ENCODE results near the gene ALDH2. TPM values are rescaled to one million over a fixed set of nuclear protein-coding genes. Genes with fewer than 3 reads are reported as not detected.

The ALDH2 gene
- total RNA-seq, 1 donor: 11.9 TPM

- Histone ChIP-seq H2AFZ (ENCODE audit: low read length) (peak within 1 kb of the TSS; percentile 99), H3K4me3 (ENCODE audit: insufficient read depth, low read length) (peak within 1 kb of the TSS; percentile 97), H3K9me3 (ENCODE audit: low read depth, low read length) (no peaks in the 10 kb centered on the region), H3K27me3 (ENCODE audit: insufficient read depth, low read length) (no peaks in the 10 kb centered on the region), H3K4me1 (ENCODE audit: insufficient read depth, low read length) (peaks cover 26% of the 10 kb centered on the region), H3K27ac (ENCODE audit: low read depth, low read length) (peak within 1 kb of the TSS; percentile 85), H3K79me2 (ENCODE audit: insufficient read depth, low read length) (peaks cover 72% of the 10 kb centered on the region), H3K4me2 (ENCODE audit: insufficient read depth, low read length) (peak within 1 kb of the TSS; percentile 94), H4K20me1 (ENCODE audit: insufficient read depth, low read length) (peaks cover 18% of the 10 kb centered on the region), H3K36me3 (ENCODE audit: insufficient read depth, low read length) (peaks cover 15% of the 10 kb centered on the region)
- peak; percentile 100 for DNase-seq (ENCODE audit: insufficient read length, low spot score, missing footprints)
- no peak for TF ChIP-seq CTCF (IDR thresholded peaks at IDR 0.05; ENCODE audit: extremely low read depth, low read depth, low read length)
Measured at GRCh38 chr12:111841750-111842555, 75.2 kb downstream of the ALDH2 start, which contains the start of gene MAPKAPK5. MAPKAPK5 (plus strand) TSS chr12:111842228; CDS start chr12:111842734, 506 bp downstream.

GRCh38 chr12:111842556-111843396 lies 76.0 kb downstream of the ALDH2 start:
- peaks cover 26% of the 10 kb centered on the region for H3K4me1 ChIP-seq (ENCODE audit: insufficient read depth, low read length)
- DNase-seq (ENCODE audit: insufficient read length, low spot score, missing footprints): no peak

GRCh38 chr12:111846016-111846415 lies 79.3 kb downstream of the ALDH2 start:
- H3K4me1 ChIP-seq (ENCODE audit: insufficient read depth, low read length): peaks cover 18% of the 10 kb centered on the region
- H3K79me2 ChIP-seq (ENCODE audit: insufficient read depth, low read length): peaks cover 92% of the 10 kb centered on the region
- H4K20me1 ChIP-seq (ENCODE audit: insufficient read depth, low read length): peaks cover 17% of the 10 kb centered on the region
- peak; percentile 72 for DNase-seq (ENCODE audit: insufficient read length, low spot score, missing footprints)
- H3K9me3 ChIP-seq (ENCODE audit: low read depth, low read length): no peaks in the 10 kb centered on the region
- no peak for TF ChIP-seq CTCF (IDR thresholded peaks at IDR 0.05; ENCODE audit: extremely low read depth, low read depth, low read length)
- no peak overlapping the region for H3K4me3 ChIP-seq (ENCODE audit: insufficient read depth, low read length)
- no peak overlapping the region for H2AFZ ChIP-seq (ENCODE audit: low read length)
- peaks cover 10% of the 10 kb centered on the region for H3K36me3 ChIP-seq (ENCODE audit: insufficient read depth, low read length)
- H3K27ac ChIP-seq (ENCODE audit: low read depth, low read length): no peak overlapping the region
- no peak overlapping the region for H3K4me2 ChIP-seq (ENCODE audit: insufficient read depth, low read length)
- H3K27me3 ChIP-seq (ENCODE audit: insufficient read depth, low read length): no peaks in the 10 kb centered on the region

More at GRCh38 chr12:111842556-111843396, 76.0 kb downstream of the ALDH2 start:
- H3K79me2 ChIP-seq (ENCODE audit: insufficient read depth, low read length): peaks cover 79% of the 10 kb centered on the region
- H3K27me3 ChIP-seq (ENCODE audit: insufficient read depth, low read length): no peaks in the 10 kb centered on the region
- peak overlapping the region; percentile 97 for H3K4me3 ChIP-seq (ENCODE audit: insufficient read depth, low read length)
- peaks cover 15% of the 10 kb centered on the region for H3K36me3 ChIP-seq (ENCODE audit: insufficient read depth, low read length)
- H3K27ac ChIP-seq (ENCODE audit: low read depth, low read length): peak overlapping the region; percentile 85
- H3K9me3 ChIP-seq (ENCODE audit: low read depth, low read length): no peaks in the 10 kb centered on the region
- H2AFZ ChIP-seq (ENCODE audit: low read length): peak overlapping the region; percentile 99
- H3K4me2 ChIP-seq (ENCODE audit: insufficient read depth, low read length): peak overlapping the region; percentile 94
- no peak for TF ChIP-seq CTCF (IDR thresholded peaks at IDR 0.05; ENCODE audit: extremely low read depth, low read depth, low read length)
- peaks cover 20% of the 10 kb centered on the region for H4K20me1 ChIP-seq (ENCODE audit: insufficient read depth, low read length)

All from osteoblast (primary cell).